Superior temporal gyrus (tissue), 1 donor: ENCODE measurements around the gene IDH3A.

Experiments used
- DNase-seq: peaks from one replicate; pipeline ENCODE4 v3.0.0-alpha.2; 2016; ENCODE audit errors: extremely low spot score

The IDH3A gene

DNA sequence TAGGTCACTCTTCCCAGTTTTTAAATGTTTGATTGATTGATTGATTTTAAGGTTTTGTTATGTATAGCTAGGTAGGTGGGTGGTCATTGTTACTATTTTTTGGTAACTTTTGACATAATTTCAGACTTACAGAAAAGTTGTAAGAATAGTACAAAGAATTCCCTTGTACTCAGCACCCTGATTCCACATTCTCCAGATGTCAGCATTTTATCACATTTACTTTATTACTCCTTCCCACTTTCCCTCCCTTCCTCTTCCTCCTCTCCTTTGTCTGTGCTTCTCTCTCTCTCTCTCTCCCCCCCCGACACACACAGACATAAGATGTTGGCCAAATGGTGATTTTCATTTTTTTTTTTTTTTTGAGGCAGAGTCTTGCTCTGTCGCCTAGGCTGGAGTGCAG lies 14.8 kb downstream of the IDH3A start:
- no peak for DNase-seq

DNA sequence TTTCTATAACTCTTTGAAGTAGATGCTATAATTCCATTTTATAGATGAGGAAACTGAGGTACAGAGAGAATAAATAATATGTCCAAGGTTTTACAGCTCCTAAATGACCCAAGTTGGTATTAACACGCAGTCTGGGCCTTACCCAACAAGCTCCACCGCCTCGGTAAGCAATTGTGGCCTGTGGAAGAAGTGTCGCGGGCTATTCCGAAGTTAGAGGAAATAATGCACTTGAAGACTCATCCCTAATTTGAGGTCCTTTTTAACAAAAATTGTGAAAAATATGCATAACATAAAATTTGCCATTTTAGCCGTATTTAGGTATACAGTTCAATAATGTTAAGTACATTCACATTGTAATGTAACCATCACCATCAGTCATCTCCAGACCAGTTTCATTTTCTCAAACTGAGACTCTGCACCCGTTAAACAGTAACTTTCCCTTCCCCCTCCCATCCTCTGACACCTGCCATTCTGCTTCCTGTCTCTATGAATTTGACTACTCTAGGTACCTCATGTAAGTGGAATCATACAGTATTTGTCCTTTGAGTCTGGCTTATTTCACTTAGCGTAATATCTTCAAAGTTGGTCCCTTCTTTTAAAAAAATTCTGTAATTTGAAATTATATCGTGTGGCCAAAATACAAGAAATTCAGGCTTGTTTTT lies 18.2 kb downstream of the IDH3A start:
- DNase-seq: no peak

DNA sequence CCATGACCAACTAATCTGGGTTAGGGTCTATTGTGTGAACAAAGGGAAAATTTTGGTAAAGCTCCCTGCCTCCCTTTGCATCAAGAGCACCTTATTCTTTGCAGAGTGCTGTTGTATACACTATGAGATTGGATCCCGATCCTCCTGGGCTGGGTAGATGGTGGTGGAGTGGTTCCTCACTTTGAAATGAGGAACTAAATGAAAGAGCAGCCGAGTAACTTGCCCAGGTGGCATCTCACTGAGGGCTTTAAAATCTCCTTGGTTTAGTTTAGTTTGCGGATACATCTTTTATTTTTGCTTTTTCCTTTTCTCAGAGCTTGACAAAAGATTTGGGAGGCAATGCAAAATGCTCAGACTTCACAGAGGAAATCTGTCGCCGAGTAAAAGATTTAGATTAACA lies 19.4 kb downstream of the IDH3A start:
- no peak for DNase-seq

- no peak for DNase-seq
Measured at GRCh38 chr15:78170848-78171773, 21.9 kb downstream of the IDH3A start.

DNA sequence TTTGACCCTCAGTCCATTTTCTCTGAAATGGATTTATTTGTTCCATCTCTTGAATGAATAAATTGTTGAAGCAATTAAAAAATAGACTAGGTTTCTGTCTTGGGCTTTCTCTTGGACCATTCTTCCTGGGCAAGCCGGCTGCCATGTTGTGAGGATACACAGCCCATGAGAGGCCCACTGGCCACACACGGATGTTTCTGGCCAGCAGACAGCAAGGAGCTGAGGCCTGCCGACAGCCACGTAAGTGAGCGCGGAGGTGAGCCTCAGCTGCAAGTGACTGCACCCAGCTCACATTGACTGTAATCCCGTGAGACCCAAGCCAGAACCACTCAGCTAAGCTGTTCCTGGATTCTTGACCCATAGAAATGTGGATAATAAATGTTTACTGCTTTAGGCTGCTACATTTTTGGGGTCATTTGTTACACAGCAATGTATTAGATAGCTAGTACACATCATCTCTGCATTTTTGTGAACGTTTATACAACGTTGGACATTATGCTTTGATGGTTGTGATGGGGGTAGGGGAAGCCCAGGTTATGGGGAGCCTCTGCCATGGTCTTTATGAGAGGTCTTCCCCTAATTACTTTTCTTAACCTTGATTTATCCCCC lies 22.8 kb downstream of the IDH3A start:
- DNase-seq: no peak

DNA sequence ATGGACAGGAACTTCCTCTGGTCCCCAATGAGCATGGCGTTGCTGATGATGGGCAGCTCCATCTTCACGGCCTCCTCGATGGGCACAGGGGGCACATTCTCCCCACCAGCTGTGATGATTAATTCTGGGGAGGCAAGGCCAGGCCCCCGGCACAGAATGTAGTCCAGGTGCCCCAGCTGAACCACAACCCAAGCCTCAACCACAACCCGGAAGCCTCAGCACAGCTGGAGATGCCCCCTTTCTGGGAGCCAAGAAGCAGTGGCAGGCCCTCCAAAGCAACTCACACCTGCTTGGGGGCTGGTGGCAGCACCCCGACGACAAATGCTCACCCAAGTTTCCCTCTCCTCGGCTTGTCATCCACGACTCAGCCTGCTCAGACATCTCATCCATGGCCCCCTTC lies 25.2 kb downstream of the IDH3A start:
- DNase-seq: no peak

GRCh38 chr15:78175330-78175729 lies 26.2 kb downstream of the IDH3A start:
- no peak for DNase-seq

DNA sequence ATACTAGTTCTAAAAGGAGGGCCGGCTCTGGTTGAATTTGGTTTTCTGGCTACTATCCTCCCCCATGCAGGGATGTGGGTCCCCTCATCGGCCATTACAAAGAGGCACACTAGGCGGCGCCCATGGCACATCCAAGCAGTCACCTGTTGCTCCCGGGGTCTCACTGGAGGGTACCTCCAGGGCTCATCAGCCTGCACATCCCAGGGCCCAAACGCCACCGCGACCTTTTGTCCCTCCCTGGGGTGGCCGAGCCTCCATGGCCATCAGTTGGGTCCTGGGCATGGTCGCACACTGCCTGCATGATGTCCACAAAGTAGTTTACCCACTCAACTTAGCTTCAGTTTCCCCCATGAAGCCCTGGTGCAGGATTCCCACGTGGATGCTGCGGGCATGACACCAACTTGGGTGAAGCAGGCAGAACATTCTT lies 28.3 kb downstream of the IDH3A start:
- DNase-seq: peak; percentile 68

DNA sequence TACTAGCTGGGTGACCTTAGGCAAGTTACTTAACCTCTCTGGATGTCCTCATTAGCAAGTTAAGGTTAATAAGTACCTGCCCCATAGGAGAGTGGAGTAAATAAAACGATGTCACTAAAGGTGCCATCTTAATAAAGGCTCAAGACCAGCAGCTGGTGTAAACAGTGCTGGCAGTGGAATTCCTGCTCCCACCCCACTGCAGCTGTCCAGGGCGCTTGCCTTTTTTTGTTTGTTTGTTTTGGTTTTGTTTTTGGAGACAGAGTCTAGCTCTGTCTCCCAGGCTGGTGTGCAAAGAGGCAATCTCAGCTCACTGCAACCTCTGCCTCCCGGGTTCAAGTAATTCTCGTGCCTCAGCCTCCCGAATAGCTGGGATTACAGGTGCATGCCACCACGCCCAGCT lies 28.9 kb downstream of the IDH3A start:
- no peak for DNase-seq

- no peak for DNase-seq
Measured at GRCh38 chr15:78179286-78179840, 30.2 kb downstream of the IDH3A start.

GRCh38 chr15:78179906-78180305 lies 30.7 kb downstream of the IDH3A start:
- DNase-seq: no peak

GRCh38 chr15:78182336-78182700 lies 33.2 kb downstream of the IDH3A start:
- no peak for DNase-seq

DNA sequence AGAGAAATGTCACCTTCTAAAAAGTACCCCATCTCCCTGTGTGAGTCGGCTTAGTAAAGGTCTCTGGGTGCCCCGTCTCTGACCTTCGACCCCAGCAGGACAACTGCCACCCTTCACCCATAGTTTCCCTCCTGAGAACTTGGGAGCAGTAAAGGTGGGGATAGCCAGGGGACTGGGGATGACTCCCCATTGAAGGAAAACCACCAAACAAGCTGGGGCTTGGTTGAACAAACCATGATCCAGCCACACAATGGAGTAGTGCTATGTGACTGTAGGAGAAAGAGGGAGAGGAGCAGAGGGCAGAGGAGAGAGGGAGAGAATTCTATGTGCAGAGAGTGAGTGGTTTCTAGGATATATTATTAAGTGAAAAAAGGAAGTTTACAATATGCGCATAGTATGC lies 33.7 kb downstream of the IDH3A start:
- DNase-seq: no peak

- no peak for DNase-seq
Measured at GRCh38 chr15:78192826-78193594, 43.8 kb downstream of the IDH3A start.

GRCh38 chr15:78193731-78194567 lies 44.8 kb downstream of the IDH3A start:
- DNase-seq: no peak

GRCh38 chr15:78194568-78194925 lies 45.4 kb downstream of the IDH3A start:
- DNase-seq: no peak

- no peak for DNase-seq
Measured at GRCh38 chr15:78195735-78196201, 46.6 kb downstream of the IDH3A start.

DNA sequence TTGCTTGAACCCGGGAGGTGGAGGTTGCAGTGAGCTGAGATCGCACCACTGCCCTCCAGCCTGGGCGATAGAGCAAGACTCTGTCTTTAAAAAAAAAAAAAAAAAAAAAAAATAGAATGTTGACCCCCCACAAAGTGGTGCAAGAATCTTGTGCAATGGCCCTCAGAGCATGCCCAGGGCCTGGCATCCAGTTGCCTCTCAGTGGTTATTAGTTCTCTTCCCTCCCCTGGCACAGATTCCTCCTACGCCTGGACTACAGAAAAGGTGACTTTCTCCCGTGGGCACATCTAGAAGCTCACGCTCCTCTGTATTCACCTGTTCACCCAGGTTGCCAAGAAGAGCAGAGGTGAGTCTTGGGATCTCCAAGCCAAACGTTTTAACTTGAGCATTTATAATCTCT lies 48.5 kb downstream of the IDH3A start:
- no peak for DNase-seq

GRCh38 chr15:78200276-78200930 lies 51.2 kb downstream of the IDH3A start:
- DNase-seq: no peak
